OCI-LY7 (cell line): ENCODE results near the gene YIF1B. TPM values are rescaled to one million over a fixed set of nuclear protein-coding genes. Genes with fewer than 3 reads are reported as not detected.

Experiments used
- BruUV-seq: library from RNA; stranded (reverse); fragments of 400-500 nt; replicated peaks from 2 replicates; lab custom pipeline; 2021; lab: Mats Ljungman, UMichigan
- CTCF ChIA-PET: fragments of 300-600 bp; sonication (Branson Sonifier 250); formaldehyde crosslinking; loops from one replicate; lab custom pipeline; 2022; ENCODE audit warnings: antibody characterized with exemption; ENCODE audit not compliant: unreplicated experiment; lab: Charles Lee
- POLR2A ChIA-PET: fragments of 300-600 bp; sonication (Branson Sonifier 250); formaldehyde crosslinking; loops from one replicate; lab custom pipeline; 2022; ENCODE audit warnings: antibody characterized with exemption; lab: Charles Lee
- DNase-seq: peaks from one replicate; pipeline ENCODE4 v3.0.0-alpha.2; 2015; ENCODE audit warnings: low spot score
- H2AFZ ChIP-seq: fragments of 200-600 bp; sonication (generic), shearing (Covaris generic); 2 replicates; pipeline ENCODE4 v1.6.1; 2014; ENCODE audit warnings: mild to moderate bottlenecking, antibody characterized with exemption, low read length, moderate library complexity
- H3K27ac ChIP-seq: fragments of 200-600 bp; sonication (generic); 2 replicates; pipeline ENCODE4 v1.5.1; 2014; ENCODE audit warnings: mixed run types, low read depth, mild to moderate bottlenecking, moderate library complexity, low read length, inconsistent platforms; ENCODE audit not compliant: poor library complexity, severe bottlenecking
- H3K36me3 ChIP-seq: fragments of 200-600 bp; sonication (generic); 2 replicates; pipeline ENCODE4 v1.6.1; 2014; ENCODE audit warnings: mild to moderate bottlenecking, antibody characterized with exemption, low read length, moderate library complexity, mixed read lengths; ENCODE audit not compliant: insufficient read depth
- H3K4me1 ChIP-seq: fragments of 200-600 bp; sonication (generic); 2 replicates; pipeline ENCODE4 v1.5.1; 2014; ENCODE audit warnings: mild to moderate bottlenecking, low read length; ENCODE audit not compliant: insufficient read depth, poor library complexity, severe bottlenecking
- H3K4me2 ChIP-seq: fragments of 200-600 bp; sonication (generic); 2 replicates; pipeline ENCODE4 v1.6.1; 2014; ENCODE audit warnings: mild to moderate bottlenecking, low read length
- H3K4me3 ChIP-seq: fragments of 200-600 bp; sonication (generic); 2 replicates; pipeline ENCODE4 v1.5.1; 2014; ENCODE audit warnings: mild to moderate bottlenecking, low read depth, low read length; ENCODE audit not compliant: poor library complexity, severe bottlenecking
- H3K79me2 ChIP-seq: fragments of 200-600 bp; sonication (generic); 2 replicates; pipeline ENCODE4 v1.6.1; 2016; ENCODE audit warnings: low read depth, mild to moderate bottlenecking, low read length, moderate library complexity, mixed read lengths; ENCODE audit not compliant: insufficient read depth
- H3K9me2 ChIP-seq: fragments of 200-600 bp; sonication (generic); 2 replicates; pipeline ENCODE4 v1.6.1; 2016; ENCODE audit warnings: mild to moderate bottlenecking, low read length, mixed read lengths; ENCODE audit not compliant: insufficient read depth
- H3K9me3 ChIP-seq: fragments of 200-600 bp; sonication (generic); 2 replicates; pipeline ENCODE4 v1.6.1; 2014; ENCODE audit warnings: mild to moderate bottlenecking, mixed run types, low read length, mixed read lengths
- H4K20me1 ChIP-seq: fragments of 200-600 bp; sonication (generic); 2 replicates; pipeline ENCODE4 v1.6.1; 2014; ENCODE audit warnings: mild to moderate bottlenecking, antibody characterized with exemption, low read length, moderate library complexity, mixed read lengths; ENCODE audit not compliant: insufficient read depth
- CTCF ChIP-seq: fragments of 200-600 bp; sonication (generic); conservative IDR thresholded peaks from 2 replicates; pipeline ENCODE4 v1.5.1; 2014; ENCODE audit warnings: mild to moderate bottlenecking, antibody characterized with exemption, low read length, moderate library complexity, mixed read lengths
- EZH2phosphoT487 ChIP-seq: fragments of 200-600 bp; sonication (generic); IDR thresholded peaks from 2 replicates; pipeline ENCODE4 v1.6.1; 2018; ENCODE audit warnings: low read depth, borderline replicate concordance, mild to moderate bottlenecking, mixed run types, antibody characterized with exemption, low read length, moderate library complexity, mixed read lengths
- intact Hi-C: fragments of 100-400 bp; cut with micrococcal nuclease; formaldehyde crosslinking; loops from one replicate; pipeline ENCODE4 v1.10.0; 2022; ENCODE audit not compliant: unreplicated experiment
- total RNA-seq, 2 experiments: library from RNA; depleted of rRNA in 1 of 2; stranded (reverse); fragments of >200 nt in 1 of 2; shearing (Covaris generic) in 1 of 2; gene quantifications; 2 replicates each; pipeline ENCODE4 v1.2.3, GENCODE V29; 2014 to 2022

YIF1B gene
- total RNA-seq, 2 experiments from 2014 or later: 64.3 to 68.3 TPM

- no peak overlapping the region for H3K27ac ChIP-seq
- ChIA-PET POLR2A (no interaction called here), CTCF (no interaction called here)
- no peaks in the 10 kb centered on the region for H3K9me3 ChIP-seq
- H3K79me2 ChIP-seq: no peaks in the 10 kb centered on the region
- no peak for TF ChIP-seq CTCF
- no peak for TF ChIP-seq EZH2phosphoT487
- H4K20me1 ChIP-seq: no peaks in the 10 kb centered on the region
- DNase-seq: no peak
- intact Hi-C loops: no loop called here
- no peaks in the 10 kb centered on the region for H3K9me2 ChIP-seq
- no peak overlapping the region for H3K4me3 ChIP-seq
- H3K36me3 ChIP-seq: no peaks in the 10 kb centered on the region
- no peak overlapping the region for H3K4me2 ChIP-seq
- no TSS peak for BruUV-seq
- no peaks in the 10 kb centered on the region for H3K4me1 ChIP-seq
- no peak overlapping the region for H2AFZ ChIP-seq
These were observed 16.7 kb downstream of the YIF1B start for GRCh38 chr19:38298821-38299680.

DNA sequence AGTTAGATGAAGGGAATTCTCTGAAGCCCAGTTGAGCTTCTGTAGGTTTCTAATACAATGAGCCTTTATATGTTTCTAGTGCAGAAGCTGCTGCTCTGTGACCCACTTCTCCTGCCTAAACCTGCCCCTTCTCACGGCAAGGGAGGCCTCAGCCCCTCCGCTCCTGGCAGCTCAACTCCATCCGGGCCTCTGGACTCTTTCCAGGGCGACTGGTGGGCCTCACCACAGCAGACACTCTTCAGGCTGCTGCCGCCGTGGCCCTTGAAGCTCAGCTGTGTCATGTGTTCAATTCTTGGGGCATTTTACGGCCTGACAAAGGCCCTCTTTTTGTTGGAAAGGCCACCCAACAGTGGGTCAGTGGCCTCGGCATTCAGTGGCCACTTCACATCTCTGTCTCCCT, 21.7 kb downstream of the YIF1B start:
- Histone ChIP-seq H3K9me3 (no peaks in the 10 kb centered on the region), H3K27ac (no peak overlapping the region), H3K36me3 (no peaks in the 10 kb centered on the region), H3K4me1 (no peaks in the 10 kb centered on the region), H4K20me1 (no peaks in the 10 kb centered on the region), H2AFZ (no peak overlapping the region), H3K9me2 (no peaks in the 10 kb centered on the region), H3K4me2 (no peak overlapping the region), H3K4me3 (no peak overlapping the region), H3K79me2 (no peaks in the 10 kb centered on the region)
- intact Hi-C loops: no loop called here
- ChIA-PET POLR2A (no interaction called here), CTCF (no interaction called here)
- DNase-seq: no peak
- no TSS peak for BruUV-seq
- no peak for TF ChIP-seq EZH2phosphoT487
- no peak for TF ChIP-seq CTCF

- ChIA-PET CTCF (no interaction called here), POLR2A (no interaction called here)
- Histone ChIP-seq H3K79me2 (no peaks in the 10 kb centered on the region), H4K20me1 (no peaks in the 10 kb centered on the region), H3K27ac (no peak overlapping the region), H3K9me2 (no peaks in the 10 kb centered on the region), H3K4me1 (no peaks in the 10 kb centered on the region), H3K4me2 (no peak overlapping the region), H2AFZ (no peak overlapping the region), H3K36me3 (no peaks in the 10 kb centered on the region), H3K9me3 (no peaks in the 10 kb centered on the region), H3K4me3 (no peak overlapping the region)
- TF ChIP-seq CTCF (no peak), EZH2phosphoT487 (no peak)
- intact Hi-C loops: no loop called here
- no peak for DNase-seq
- no TSS peak for BruUV-seq
These were observed 22.5 kb downstream of the YIF1B start for GRCh38 chr19:38293281-38293680.
